Osteocyte (in vitro differentiated cells): ENCODE measurements around the gene DMXL1. TPM values are rescaled to one million over a fixed set of nuclear protein-coding genes. Genes with fewer than 3 reads are reported as not detected.

Experiments used
- DNase-seq: peaks from one replicate; pipeline ENCODE4 v3.0.0; 2021; ENCODE audit warnings: mixed read lengths; ENCODE audit not compliant: unreplicated experiment; ENCODE audit errors: extremely low spot score
- H3K27ac Mint-ChIP-seq: one replicate; pipeline ENCODE4 v1.8.0; 2021; ENCODE audit warnings: mild to moderate bottlenecking, mixed read lengths; ENCODE audit not compliant: unreplicated experiment
- H3K27me3 Mint-ChIP-seq: one replicate; pipeline ENCODE4 v1.8.0; 2021; ENCODE audit warnings: mixed read lengths; ENCODE audit not compliant: unreplicated experiment
- H3K36me3 Mint-ChIP-seq: one replicate; pipeline ENCODE4 v1.8.0; 2021; ENCODE audit warnings: mixed read lengths; ENCODE audit not compliant: unreplicated experiment
- H3K4me1 Mint-ChIP-seq: one replicate; pipeline ENCODE4 v1.8.0; 2021; ENCODE audit warnings: mixed read lengths; ENCODE audit not compliant: unreplicated experiment
- H3K4me3 Mint-ChIP-seq: one replicate; pipeline ENCODE4 v1.8.0; 2021; ENCODE audit warnings: mild to moderate bottlenecking, moderate library complexity, mixed read lengths; ENCODE audit not compliant: unreplicated experiment
- H3K9me3 Mint-ChIP-seq: one replicate; pipeline ENCODE4 v1.8.0; 2021; ENCODE audit warnings: mixed read lengths; ENCODE audit not compliant: unreplicated experiment
- total RNA-seq: library from RNA; stranded (reverse); gene quantifications from 2 replicates; pipeline ENCODE4 v1.2.1, GENCODE V29; 2021
- TF ChIP-seq, protein P1 (sequence below): fragments of 200-600 bp; sonication (generic); IDR thresholded peaks from 2 replicates; pipeline ENCODE4 v1.5.0; 2021; ENCODE audit warnings: antibody characterized with exemption, mild to moderate bottlenecking, moderate library complexity

The DMXL1 gene
- total RNA-seq, 1 donor from 2014 or later: 38.2 TPM

DNA sequence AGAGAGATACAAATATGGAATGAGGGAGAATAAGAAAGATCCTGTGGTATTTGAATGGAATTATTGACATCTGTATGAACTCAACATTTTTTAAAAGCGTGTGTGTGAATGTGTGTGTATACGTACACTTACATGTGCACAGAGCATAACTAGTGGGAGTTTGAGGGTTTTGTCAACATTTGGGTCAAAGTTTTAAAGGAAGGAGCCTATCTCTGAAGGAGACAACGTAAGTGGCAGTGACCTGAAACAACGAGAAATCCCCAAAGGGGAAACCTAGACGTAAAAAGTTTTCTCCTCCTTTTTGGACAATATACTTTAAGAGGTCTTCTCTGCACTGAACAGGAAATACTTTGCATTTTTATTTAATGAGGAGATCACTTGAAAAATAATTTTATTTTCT is 42.3 kb upstream of the DMXL1 start:
- peaks cover 4% of the 10 kb centered on the region for H3K9me3 Mint-ChIP-seq
- no peaks in the 10 kb centered on the region for H3K27me3 Mint-ChIP-seq
- DNase-seq: no peak
- H3K36me3 Mint-ChIP-seq: no peaks in the 10 kb centered on the region
- H3K4me3 Mint-ChIP-seq: no peak overlapping the region
- peaks cover 5% of the 10 kb centered on the region for H3K4me1 Mint-ChIP-seq
- H3K27ac Mint-ChIP-seq: no peak overlapping the region
- TF ChIP-seq, protein P1, sequence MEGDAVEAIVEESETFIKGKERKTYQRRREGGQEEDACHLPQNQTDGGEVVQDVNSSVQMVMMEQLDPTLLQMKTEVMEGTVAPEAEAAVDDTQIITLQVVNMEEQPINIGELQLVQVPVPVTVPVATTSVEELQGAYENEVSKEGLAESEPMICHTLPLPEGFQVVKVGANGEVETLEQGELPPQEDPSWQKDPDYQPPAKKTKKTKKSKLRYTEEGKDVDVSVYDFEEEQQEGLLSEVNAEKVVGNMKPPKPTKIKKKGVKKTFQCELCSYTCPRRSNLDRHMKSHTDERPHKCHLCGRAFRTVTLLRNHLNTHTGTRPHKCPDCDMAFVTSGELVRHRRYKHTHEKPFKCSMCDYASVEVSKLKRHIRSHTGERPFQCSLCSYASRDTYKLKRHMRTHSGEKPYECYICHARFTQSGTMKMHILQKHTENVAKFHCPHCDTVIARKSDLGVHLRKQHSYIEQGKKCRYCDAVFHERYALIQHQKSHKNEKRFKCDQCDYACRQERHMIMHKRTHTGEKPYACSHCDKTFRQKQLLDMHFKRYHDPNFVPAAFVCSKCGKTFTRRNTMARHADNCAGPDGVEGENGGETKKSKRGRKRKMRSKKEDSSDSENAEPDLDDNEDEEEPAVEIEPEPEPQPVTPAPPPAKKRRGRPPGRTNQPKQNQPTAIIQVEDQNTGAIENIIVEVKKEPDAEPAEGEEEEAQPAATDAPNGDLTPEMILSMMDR: no peak

- no peak overlapping the region for H3K27ac Mint-ChIP-seq
- no peak for DNase-seq
- H3K4me1 Mint-ChIP-seq: peaks cover 8% of the 10 kb centered on the region
- H3K9me3 Mint-ChIP-seq: no peaks in the 10 kb centered on the region
- no peaks in the 10 kb centered on the region for H3K36me3 Mint-ChIP-seq
- no peaks in the 10 kb centered on the region for H3K27me3 Mint-ChIP-seq
- TF ChIP-seq, protein P1: no peak
- H3K4me3 Mint-ChIP-seq: no peak overlapping the region
Observed at GRCh38 chr5:119031011-119031886, 39.6 kb upstream of the DMXL1 start.

- H3K4me3 Mint-ChIP-seq: no peak overlapping the region
- H3K27me3 Mint-ChIP-seq: no peaks in the 10 kb centered on the region
- no peak overlapping the region for H3K27ac Mint-ChIP-seq
- no peak for DNase-seq
- TF ChIP-seq, protein P1: no peak
- no peaks in the 10 kb centered on the region for H3K36me3 Mint-ChIP-seq
- peaks cover 8% of the 10 kb centered on the region for H3K4me1 Mint-ChIP-seq
- no peaks in the 10 kb centered on the region for H3K9me3 Mint-ChIP-seq
Observed at GRCh38 chr5:119031905-119032304, 39.0 kb upstream of the DMXL1 start.

GRCh38 chr5:119032656-119033055 is 38.2 kb upstream of the DMXL1 start:
- Mint-ChIP-seq H3K27me3 (no peaks in the 10 kb centered on the region), H3K9me3 (no peaks in the 10 kb centered on the region), H3K36me3 (no peaks in the 10 kb centered on the region), H3K4me1 (peaks cover 8% of the 10 kb centered on the region), H3K27ac (no peak overlapping the region), H3K4me3 (no peak overlapping the region)
- TF ChIP-seq, protein P1: no peak
- no peak for DNase-seq

GRCh38 chr5:119033135-119033534 is 37.8 kb upstream of the DMXL1 start:
- Mint-ChIP-seq H3K27ac (no peak overlapping the region), H3K9me3 (no peaks in the 10 kb centered on the region), H3K27me3 (no peaks in the 10 kb centered on the region), H3K36me3 (no peaks in the 10 kb centered on the region), H3K4me1 (peaks cover 8% of the 10 kb centered on the region), H3K4me3 (no peak overlapping the region)
- DNase-seq: no peak
- TF ChIP-seq, protein P1: no peak
